ENCODE measurements around the gene TNFRSF1A.

TNFRSF1A gene

GRCh38 chr12:6335451-6336078 lies 6.3 kb downstream of the TNFRSF1A start:
- CTCF ChIA-PET = interaction anchor here (0.5 to 2.7 kb wide), 11 partner anchors 9 to 202 kb away, joined by 3 to 28 read pairs (median 6); no protein-coding TSS in a partner anchor
- TF ChIP-seq ELF4 (IDR thresholded peaks at IDR 0.05) (peak; percentile 24; the same call in 1 of the 2 replicates), SUZ12 (IDR thresholded peaks at IDR 0.05) (no peak)
- DNase-seq (ENCODE audit: extremely low spot score) = peak; percentile 55
- POLR2A ChIA-PET = interaction anchor here (0.7 to 3.1 kb wide), 20 partner anchors 9 to 198 kb away, joined by 3 to 29 read pairs (median 6); partner anchors contain the start of genes GAPDH, MRPL51, SCNN1A and VAMP1

GRCh38 chr12:6334940-6335450 lies 6.9 kb downstream of the TNFRSF1A start:
- POLR2A ChIA-PET = interaction anchor here (0.8 to 3.1 kb wide), 9 partner anchors 8 to 135 kb away, joined by 3 to 29 read pairs (median 15); partner anchors contain the start of gene VAMP1
- CTCF ChIA-PET = interaction anchor here (0.5 to 2.7 kb wide), 7 partner anchors 9 to 203 kb away, joined by 3 to 28 read pairs (median 7); no protein-coding TSS in a partner anchor
- no peak for DNase-seq (ENCODE audit: extremely low spot score)
- no peak for TF ChIP-seq ARNT (IDR thresholded peaks at IDR 0.05)

- ChIA-PET POLR2A (interaction anchor here (0.8 to 2.9 kb wide), 3 partner anchors 14 to 40 kb away, joined by 3 to 19 read pairs (median 3); no protein-coding TSS in a partner anchor), CTCF (interaction anchor here (1.7 to 2.7 kb wide), 3 partner anchors 8 to 131 kb away, joined by 7 to 28 read pairs (median 14); no protein-coding TSS in a partner anchor)
- DNase-seq (ENCODE audit: extremely low spot score) = no peak
- TF ChIP-seq L3MBTL2 (conservative IDR thresholded peaks at IDR 0.05) = no peak
- TF ChIP-seq FOXM1 (IDR thresholded peaks at IDR 0.05; ENCODE audit: borderline replicate concordance) = no peak
- no peak for TF ChIP-seq ARNT (IDR thresholded peaks at IDR 0.05)
- TF ChIP-seq FOXA1 (IDR thresholded peaks at IDR 0.05) = no peak
- no peak for TF ChIP-seq ZNF384 (IDR thresholded peaks at IDR 0.05)
- no peak for TF ChIP-seq PKNOX1 (IDR thresholded peaks at IDR 0.05)
- no peak for TF ChIP-seq FOXK2 (IDR thresholded peaks at IDR 0.05)
- no peak for TF ChIP-seq TARDBP (IDR thresholded peaks at IDR 0.05)
- TF ChIP-seq NFRKB (IDR thresholded peaks at IDR 0.05) = no peak
- TF ChIP-seq LEF1 (IDR thresholded peaks at IDR 0.05; ENCODE audit: borderline replicate concordance) = no peak
- TF ChIP-seq HDGF (IDR thresholded peaks at IDR 0.05; ENCODE audit: borderline replicate concordance) = no peak
- no peak for TF ChIP-seq SP1 (IDR thresholded peaks at IDR 0.05)
- TF ChIP-seq BHLHE40 (IDR thresholded peaks at IDR 0.05; ENCODE audit: borderline replicate concordance) = no peak
Measured at GRCh38 chr12:6334359-6334758, 7.5 kb downstream of the TNFRSF1A start.

- TF ChIP-seq ELF4 (IDR thresholded peaks at IDR 0.05) = no peak
- no peak for TF ChIP-seq L3MBTL2 (conservative IDR thresholded peaks at IDR 0.05)
- TF ChIP-seq SP1 (IDR thresholded peaks at IDR 0.05) = no peak
- no peak for TF ChIP-seq PKNOX1 (IDR thresholded peaks at IDR 0.05)
- TF ChIP-seq BHLHE40 (IDR thresholded peaks at IDR 0.05; ENCODE audit: borderline replicate concordance) = no peak
- no peak for DNase-seq (ENCODE audit: extremely low spot score)
- ChIA-PET CTCF (no interaction called here), POLR2A (no interaction called here)
Measured at GRCh38 chr12:6333566-6333965, 8.3 kb downstream of the TNFRSF1A start.

- ChIA-PET POLR2A (interaction anchor here (1.3 kb wide), 1 partner anchor 137 kb away, joined by 5 read pairs; the partner anchor contains the start of gene VAMP1), CTCF (no interaction called here)
- TF ChIP-seq TARDBP (IDR thresholded peaks at IDR 0.05) (no peak), NFRKB (IDR thresholded peaks at IDR 0.05) (no peak), ZNF384 (IDR thresholded peaks at IDR 0.05) (no peak), FOXA1 (IDR thresholded peaks at IDR 0.05) (no peak), PKNOX1 (IDR thresholded peaks at IDR 0.05) (no peak), SUZ12 (IDR thresholded peaks at IDR 0.05) (no peak), SP1 (IDR thresholded peaks at IDR 0.05) (no peak), BHLHE40 (IDR thresholded peaks at IDR 0.05; ENCODE audit: borderline replicate concordance) (no peak)
- no peak for DNase-seq (ENCODE audit: extremely low spot score)
Measured at GRCh38 chr12:6333029-6333428, 8.8 kb downstream of the TNFRSF1A start.

- POLR2A ChIA-PET = interaction anchor here (1.3 kb wide), 1 partner anchor 138 kb away, joined by 5 read pairs; the partner anchor contains the start of gene VAMP1
Measured at GRCh38 chr12:6332459-6332858, 9.4 kb downstream of the TNFRSF1A start.

More at GRCh38 chr12:6332459-6332858, 9.4 kb downstream of the TNFRSF1A start:
- DNase-seq (ENCODE audit: extremely low spot score) = no peak
- CTCF ChIA-PET = no interaction called here
- no peak for TF ChIP-seq FOXA1 (IDR thresholded peaks at IDR 0.05)
- no peak for TF ChIP-seq ARNT (IDR thresholded peaks at IDR 0.05)
- TF ChIP-seq ELF4 (IDR thresholded peaks at IDR 0.05) = no peak
- no peak for TF ChIP-seq BHLHE40 (IDR thresholded peaks at IDR 0.05; ENCODE audit: borderline replicate concordance)
- TF ChIP-seq HDGF (IDR thresholded peaks at IDR 0.05; ENCODE audit: borderline replicate concordance) = no peak
- TF ChIP-seq TARDBP (IDR thresholded peaks at IDR 0.05) = no peak
- no peak for TF ChIP-seq LEF1 (IDR thresholded peaks at IDR 0.05; ENCODE audit: borderline replicate concordance)
- TF ChIP-seq SP1 (IDR thresholded peaks at IDR 0.05) = no peak
- TF ChIP-seq ZNF384 (IDR thresholded peaks at IDR 0.05) = no peak
- TF ChIP-seq L3MBTL2 (conservative IDR thresholded peaks at IDR 0.05) = no peak
- no peak for TF ChIP-seq CTBP1 (IDR thresholded peaks at IDR 0.05; ENCODE audit: borderline replicate concordance)
- no peak for TF ChIP-seq FOXK2 (IDR thresholded peaks at IDR 0.05)
- TF ChIP-seq SUZ12 (IDR thresholded peaks at IDR 0.05) = no peak
- no peak for TF ChIP-seq FOXM1 (IDR thresholded peaks at IDR 0.05; ENCODE audit: borderline replicate concordance)
- TF ChIP-seq NFRKB (IDR thresholded peaks at IDR 0.05) = no peak
- TF ChIP-seq PKNOX1 (IDR thresholded peaks at IDR 0.05) = no peak
